ENCODE results near the gene BEST2. TPM values are rescaled to one million over a fixed set of nuclear protein-coding genes. Genes with fewer than 3 reads are reported as not detected.

Gene BEST2
- total RNA-seq, 2 experiments from 2014 or later = not detected

DNA sequence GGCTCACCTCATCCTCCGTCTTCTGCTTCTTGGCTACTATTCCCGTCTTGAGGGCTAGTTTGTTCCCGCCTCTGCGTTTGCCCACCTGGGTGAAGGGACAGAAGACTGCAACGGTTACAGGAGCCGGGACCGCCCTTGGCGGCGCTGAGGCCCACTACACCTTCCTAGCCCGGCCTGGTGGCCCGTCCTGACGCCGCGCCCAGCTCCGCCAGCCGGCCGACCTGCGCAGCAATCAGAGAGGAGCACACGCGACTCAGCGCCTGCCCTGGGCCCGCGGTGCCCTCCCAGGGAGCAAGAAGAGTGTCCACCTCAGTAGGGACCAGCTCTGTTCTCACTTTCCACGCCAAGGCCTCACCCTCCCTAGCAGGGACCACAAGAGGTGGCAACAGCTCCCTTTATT, 20.3 kb upstream of the BEST2 start:
- Mint-ChIP-seq H3K4me3 (no peak overlapping the region), H3K36me3 (peaks cover 46% of the 10 kb centered on the region), H3K9me3 (no peaks in the 10 kb centered on the region), H3K27me3 (no peaks in the 10 kb centered on the region), H3K27ac (no peak overlapping the region), H3K4me1 (ENCODE audit: low read depth) (peaks cover 35% of the 10 kb centered on the region)
- ChIA-PET POLR2A (interaction anchor here (1.1 kb wide), 1 partner anchor 9 kb away, joined by 6 read pairs; no protein-coding TSS in a partner anchor), CTCF (interaction anchor here (0.7 to 3.1 kb wide), 5 partner anchors 9 to 35 kb away, joined by 3 to 44 read pairs (median 5); partner anchors contain the start of gene TNPO2)
- intact Hi-C loops (cut with micrococcal nuclease) = no loop called here
- DNase-seq = no peak

DNA sequence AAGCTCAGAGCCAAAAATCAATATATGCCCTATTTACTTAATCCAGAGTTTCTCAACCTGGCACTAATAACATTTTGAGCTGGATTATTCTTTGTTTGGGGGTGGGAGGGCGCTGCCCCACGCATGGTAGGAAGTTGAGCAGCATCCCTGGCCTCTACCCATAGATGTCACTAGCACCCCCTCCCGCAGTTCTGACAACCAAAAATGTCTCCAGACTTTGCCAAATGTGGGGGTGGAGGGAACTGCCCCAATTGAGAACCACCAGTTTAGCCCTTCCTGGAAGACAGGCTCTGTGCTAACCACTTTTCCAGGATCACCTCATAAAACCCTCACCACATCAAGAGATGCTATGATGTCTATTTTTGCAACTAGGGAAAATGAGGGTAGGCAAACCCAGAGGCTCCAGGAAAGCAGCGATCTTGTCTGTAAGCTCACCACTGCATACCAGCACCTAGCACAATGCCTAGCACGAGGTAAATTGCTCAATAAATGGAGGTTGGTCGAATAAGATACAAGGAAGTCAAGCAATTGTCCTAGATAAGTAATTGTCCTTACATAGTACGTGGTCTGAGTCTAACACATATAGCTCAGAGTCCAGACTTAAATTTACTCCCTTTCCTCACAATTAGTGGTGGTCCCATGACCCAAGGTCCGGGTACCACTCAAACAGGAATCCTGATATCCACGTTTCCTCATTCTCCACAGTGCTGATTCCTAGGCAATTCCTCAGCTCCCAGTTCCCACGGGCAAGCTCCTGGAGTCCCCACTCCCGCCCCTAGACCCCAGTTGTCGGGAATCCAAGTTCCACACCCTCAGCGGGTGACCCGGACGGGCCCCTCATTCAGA, 18.0 kb upstream of the BEST2 start:
- no peaks in the 10 kb centered on the region for H3K27me3 Mint-ChIP-seq
- peaks cover 44% of the 10 kb centered on the region for H3K4me1 Mint-ChIP-seq (ENCODE audit: low read depth)
- H3K9me3 Mint-ChIP-seq = no peaks in the 10 kb centered on the region
- H3K4me3 Mint-ChIP-seq = peak overlapping the region; percentile 94
- H3K27ac Mint-ChIP-seq = peak overlapping the region; percentile 96
- DNase-seq = peak; percentile 78
- CTCF ChIA-PET = interaction anchor here (0.8 to 8.5 kb wide), 14 partner anchors 12 to 186 kb away, joined by 3 to 116 read pairs (median 6); partner anchors contain the start of genes FBXW9, JUNB, PRDX2 and RNASEH2A
- POLR2A ChIA-PET = interaction anchor here (0.6 to 3.6 kb wide), 10 partner anchors 9 to 1128 kb away, joined by 3 to 73 read pairs (median 4); partner anchors contain the start of genes DHPS, FBXW9, GCDH and JUNB
- intact Hi-C loops (cut with micrococcal nuclease) = loop anchor here (1.0 kb wide), 1 partner anchor 10 kb away; the partner anchor contains the start of gene TNPO2
- peaks cover 36% of the 10 kb centered on the region for H3K36me3 Mint-ChIP-seq

DNA sequence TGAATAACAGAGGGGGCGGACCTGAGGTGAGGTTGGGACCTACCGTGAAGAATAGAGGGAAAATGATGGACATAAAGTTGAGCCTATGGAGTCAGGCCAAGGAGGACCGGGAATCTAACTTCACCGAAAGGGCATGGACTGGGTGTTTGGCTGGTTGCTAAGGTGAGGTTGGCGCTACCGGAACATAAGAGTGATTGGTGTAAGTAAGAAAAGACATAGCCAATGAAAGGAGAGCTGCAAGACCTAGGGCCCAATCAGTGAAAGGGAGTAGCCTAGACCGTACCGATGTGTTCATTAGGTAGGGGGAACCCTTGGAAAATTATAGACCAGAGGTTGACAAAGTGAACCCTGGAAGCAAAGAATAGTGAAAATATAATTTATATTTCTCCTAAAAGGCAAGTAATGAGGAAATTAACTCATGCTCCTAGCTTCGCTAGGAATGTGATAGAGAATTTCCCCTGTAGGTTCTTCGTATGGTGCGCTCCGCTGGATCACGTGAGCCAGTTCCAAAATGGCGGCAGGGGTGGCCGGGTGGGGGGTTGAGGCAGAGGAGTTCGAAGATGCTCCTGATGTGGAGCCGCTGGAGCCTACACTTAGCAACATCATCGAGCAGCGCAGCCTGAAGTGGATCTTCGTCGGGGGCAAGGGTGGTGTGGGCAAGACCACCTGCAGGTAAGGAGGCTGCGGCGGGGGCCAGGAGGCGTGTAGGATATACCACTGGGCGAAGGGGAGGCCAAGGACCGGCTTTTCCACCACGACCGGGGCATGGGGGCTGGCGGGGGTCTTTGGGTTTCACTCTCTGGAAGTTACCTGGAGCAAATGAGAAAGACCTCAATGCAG, 14.4 kb upstream of the BEST2 start, which contains the start of gene GET3:
Gene GET3, plus strand, starts transcription at position 503 of the 840 bp plus-strand sequence. Its CDS starts 9 bp downstream, at position 512.
- Mint-ChIP-seq H3K4me1 (ENCODE audit: low read depth) (peaks cover 33% of the 10 kb centered on the region), H3K4me3 (peak within 1 kb of the TSS; percentile 100), H3K36me3 (peaks cover 28% of the 10 kb centered on the region), H3K9me3 (no peaks in the 10 kb centered on the region), H3K27ac (peak within 1 kb of the TSS; percentile 93), H3K27me3 (no peaks in the 10 kb centered on the region)
- DNase-seq = peak; percentile 88
- POLR2A ChIA-PET = interaction anchor here (0.7 to 2.3 kb wide), 4 partner anchors 14 to 55 kb away, joined by 3 to 16 read pairs (median 4); partner anchors contain the start of genes FBXW9, JUNB and TNPO2
- CTCF ChIA-PET = interaction anchor here (0.6 to 8.5 kb wide), 9 partner anchors 14 to 148 kb away, joined by 3 to 116 read pairs (median 3); partner anchors contain the start of genes PRDX2, THSD8 and TNPO2
- intact Hi-C loops (cut with micrococcal nuclease) = loop anchor here (1.0 to 5.0 kb wide), 3 partner anchors 15 to 200 kb away; partner anchors contain the start of genes CALR and JUNB

DNA sequence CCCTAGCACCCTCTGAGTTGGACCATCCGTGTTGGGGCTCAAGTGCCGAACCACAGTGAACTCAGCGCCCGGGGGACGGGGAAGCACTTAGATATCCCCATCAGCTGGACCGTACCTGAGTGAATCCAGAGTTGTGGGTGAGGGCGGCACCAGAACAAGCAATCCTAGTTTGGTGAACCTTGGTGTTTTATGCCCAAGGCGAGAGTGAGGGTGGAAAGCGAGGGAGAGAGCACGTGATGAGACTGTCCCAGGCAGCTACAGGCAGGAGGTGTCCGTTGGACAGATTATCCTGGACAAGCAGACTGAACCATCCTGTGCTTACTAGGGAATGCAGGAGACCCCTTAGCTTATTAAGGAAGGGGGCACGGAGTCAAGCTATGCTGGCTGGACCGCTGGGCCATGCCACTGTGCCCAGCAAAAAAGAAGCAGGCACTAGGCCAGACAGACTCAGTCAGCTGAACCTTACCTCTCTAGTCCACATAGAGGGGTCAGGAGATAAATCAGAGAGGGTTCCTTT, 13.7 kb upstream of the BEST2 start:
- DNase-seq = no peak
- CTCF ChIA-PET = interaction anchor here (1.0 to 8.5 kb wide), 7 partner anchors 14 to 59 kb away, joined by 3 to 116 read pairs (median 4); partner anchors contain the start of gene TNPO2
- no peaks in the 10 kb centered on the region for H3K27me3 Mint-ChIP-seq

DNA sequence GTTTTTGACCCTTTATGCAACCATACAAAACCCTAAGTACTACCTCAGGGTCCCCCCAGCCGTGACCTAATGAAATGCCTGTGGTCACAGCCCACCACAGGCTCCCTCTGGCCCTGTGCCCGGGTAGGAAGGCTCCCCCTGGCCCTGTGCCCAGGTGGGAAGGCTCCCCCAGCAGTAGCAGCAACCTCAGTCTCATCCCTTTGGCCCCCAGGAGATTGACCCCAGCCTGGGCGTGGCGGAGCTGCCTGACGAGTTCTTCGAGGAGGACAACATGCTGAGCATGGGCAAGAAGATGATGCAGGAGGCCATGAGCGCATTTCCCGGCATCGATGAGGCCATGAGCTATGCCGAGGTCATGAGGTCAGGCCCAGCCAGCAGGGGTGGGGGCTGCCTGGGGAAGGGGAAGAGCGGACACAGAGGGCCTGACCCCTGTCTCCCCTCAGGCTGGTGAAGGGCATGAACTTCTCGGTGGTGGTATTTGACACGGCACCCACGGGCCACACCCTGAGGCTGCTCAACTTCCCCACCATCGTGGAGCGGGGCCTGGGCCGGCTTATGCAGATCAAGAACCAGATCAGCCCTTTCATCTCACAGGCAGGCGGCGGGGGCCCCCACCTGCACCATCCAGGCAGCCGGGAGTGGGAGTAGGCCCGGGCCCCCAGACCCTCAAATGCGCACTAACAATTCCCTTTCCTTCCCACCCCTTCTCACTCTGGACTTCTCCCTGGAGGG, 6.3 kb upstream of the BEST2 start:
- Mint-ChIP-seq H3K27me3 (no peaks in the 10 kb centered on the region), H3K4me1 (ENCODE audit: low read depth) (peaks cover 4% of the 10 kb centered on the region), H3K36me3 (peaks cover 36% of the 10 kb centered on the region), H3K4me3 (no peak overlapping the region), H3K9me3 (peaks cover 7% of the 10 kb centered on the region), H3K27ac (no peak overlapping the region)
- intact Hi-C loops (cut with micrococcal nuclease) = no loop called here
- CTCF ChIA-PET = interaction anchor here (0.6 to 5.8 kb wide), 3 partner anchors 11 to 19 kb away, joined by 3 to 40 read pairs (median 4); no protein-coding TSS in a partner anchor
- DNase-seq = no peak
- POLR2A ChIA-PET = no interaction called here

More for the DNA sequence above, 13.7 kb upstream of the BEST2 start:
- Mint-ChIP-seq H3K36me3 (peaks cover 29% of the 10 kb centered on the region), H3K9me3 (no peaks in the 10 kb centered on the region), H3K27ac (no peak overlapping the region), H3K4me1 (ENCODE audit: low read depth) (peaks cover 28% of the 10 kb centered on the region), H3K4me3 (peak overlapping the region; percentile 100)
- POLR2A ChIA-PET = interaction anchor here (0.8 to 2.3 kb wide), 3 partner anchors 14 to 41 kb away, joined by 3 to 16 read pairs (median 4); partner anchors contain the start of genes FBXW9 and TNPO2
- intact Hi-C loops (cut with micrococcal nuclease) = loop anchor here (1.0 to 5.0 kb wide), 3 partner anchors 16 to 199 kb away; partner anchors contain the start of genes CALR and JUNB

DNA sequence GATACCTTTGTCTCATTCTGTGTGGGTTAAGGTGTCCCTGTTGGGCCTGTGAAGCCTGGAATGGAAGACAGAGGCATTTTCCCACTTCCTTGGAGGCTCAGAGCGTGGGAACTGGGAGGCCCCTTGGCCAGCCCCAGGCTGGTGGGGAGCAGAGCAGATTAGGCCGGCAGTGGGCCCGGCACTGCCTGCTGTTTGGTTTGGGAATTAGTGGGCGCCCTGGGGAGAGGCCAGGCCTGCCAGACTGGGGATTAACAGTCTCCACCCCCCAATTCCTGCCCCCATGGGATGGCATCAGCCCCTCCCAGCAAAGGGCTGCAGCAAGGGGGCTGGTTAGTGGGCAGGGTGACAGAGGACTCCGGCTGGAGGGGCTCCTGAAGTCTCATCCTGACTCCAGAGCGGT, 3.1 kb upstream of the BEST2 start:
- ChIA-PET POLR2A (interaction anchor here (0.5 kb wide), 1 partner anchor 131 kb away, joined by 5 read pairs; no protein-coding TSS in a partner anchor), CTCF (interaction anchor here (1.1 to 5.8 kb wide), 2 partner anchors 8 to 18 kb away, joined by 4 to 40 read pairs; no protein-coding TSS in a partner anchor)
- Mint-ChIP-seq H3K4me3 (no peak overlapping the region), H3K27ac (no peak overlapping the region), H3K36me3 (peaks cover 25% of the 10 kb centered on the region), H3K4me1 (ENCODE audit: low read depth) (peaks cover 4% of the 10 kb centered on the region), H3K9me3 (peaks cover 7% of the 10 kb centered on the region), H3K27me3 (peaks cover 7% of the 10 kb centered on the region)
- DNase-seq = no peak
- intact Hi-C loops (cut with micrococcal nuclease) = no loop called here

DNA sequence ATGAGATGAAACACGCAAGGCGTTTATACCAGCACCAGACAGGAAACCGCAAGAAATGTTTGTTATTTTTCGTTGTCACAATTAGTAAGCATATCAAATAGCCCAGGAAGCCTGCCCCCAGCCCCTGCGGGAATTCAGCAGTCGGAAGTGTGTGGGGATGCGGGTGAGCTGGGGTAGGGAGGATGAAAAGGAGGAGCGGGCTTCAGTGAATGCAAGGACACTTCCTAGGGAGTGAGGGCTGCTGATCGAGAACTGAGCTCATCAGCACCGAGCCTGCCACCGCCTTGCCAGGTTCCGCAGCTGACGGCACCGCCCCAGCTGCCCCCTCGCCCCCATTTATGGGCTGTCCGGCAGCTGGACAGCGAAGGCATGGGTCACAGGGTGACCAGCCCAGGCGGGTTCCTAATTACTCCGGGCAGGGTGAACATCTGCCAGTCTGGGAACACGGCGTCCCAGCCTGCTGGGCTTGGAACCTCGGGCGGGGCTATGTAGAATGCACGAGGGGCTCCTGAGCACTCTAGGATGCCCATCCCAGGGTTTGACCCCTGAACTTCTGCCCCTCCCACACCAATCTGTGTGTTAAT, 1.6 kb upstream of the BEST2 start:
- no peak for DNase-seq
- peaks cover 4% of the 10 kb centered on the region for H3K4me1 Mint-ChIP-seq (ENCODE audit: low read depth)
- ChIA-PET CTCF (interaction anchor here (0.9 to 1.7 kb wide), 3 partner anchors 10 to 77 kb away, joined by 3 to 9 read pairs (median 3); no protein-coding TSS in a partner anchor), POLR2A (no interaction called here)
- no peak overlapping the region for H3K27ac Mint-ChIP-seq
- intact Hi-C loops (cut with micrococcal nuclease) = no loop called here
- H3K36me3 Mint-ChIP-seq = peaks cover 23% of the 10 kb centered on the region
- peaks cover 7% of the 10 kb centered on the region for H3K9me3 Mint-ChIP-seq
- H3K27me3 Mint-ChIP-seq = peaks cover 7% of the 10 kb centered on the region
- no peak overlapping the region for H3K4me3 Mint-ChIP-seq

DNA sequence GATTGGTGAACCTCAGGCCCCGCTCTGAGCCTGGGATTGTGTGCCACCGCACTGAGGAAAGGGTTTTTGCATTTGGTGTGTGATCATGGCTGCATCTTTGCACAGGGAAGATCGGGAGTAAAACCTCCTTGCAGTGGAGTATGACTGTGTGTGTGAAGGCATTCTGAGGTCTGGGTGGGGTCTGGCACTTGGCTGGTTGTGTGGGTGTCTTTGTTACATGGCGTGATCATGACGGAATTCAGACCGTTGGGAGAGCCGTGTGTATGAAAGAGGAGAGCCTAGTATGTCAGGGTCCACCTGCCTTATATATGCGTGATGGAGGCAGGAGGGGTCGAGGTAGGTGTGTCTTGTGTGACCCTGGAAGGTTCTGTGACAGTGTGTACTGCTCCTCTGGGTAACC, 740 bp upstream of the BEST2 start:
- ChIA-PET CTCF (interaction anchor here (1.2 to 1.7 kb wide), 2 partner anchors 10 to 15 kb away, joined by 3 to 9 read pairs; no protein-coding TSS in a partner anchor), POLR2A (no interaction called here)
- Mint-ChIP-seq H3K27me3 (peaks cover 7% of the 10 kb centered on the region), H3K4me1 (ENCODE audit: low read depth) (peaks cover 4% of the 10 kb centered on the region), H3K4me3 (no peak overlapping the region), H3K9me3 (peaks cover 7% of the 10 kb centered on the region), H3K27ac (no peak overlapping the region), H3K36me3 (peaks cover 21% of the 10 kb centered on the region)
- intact Hi-C loops (cut with micrococcal nuclease) = no loop called here
- no peak for DNase-seq

DNA sequence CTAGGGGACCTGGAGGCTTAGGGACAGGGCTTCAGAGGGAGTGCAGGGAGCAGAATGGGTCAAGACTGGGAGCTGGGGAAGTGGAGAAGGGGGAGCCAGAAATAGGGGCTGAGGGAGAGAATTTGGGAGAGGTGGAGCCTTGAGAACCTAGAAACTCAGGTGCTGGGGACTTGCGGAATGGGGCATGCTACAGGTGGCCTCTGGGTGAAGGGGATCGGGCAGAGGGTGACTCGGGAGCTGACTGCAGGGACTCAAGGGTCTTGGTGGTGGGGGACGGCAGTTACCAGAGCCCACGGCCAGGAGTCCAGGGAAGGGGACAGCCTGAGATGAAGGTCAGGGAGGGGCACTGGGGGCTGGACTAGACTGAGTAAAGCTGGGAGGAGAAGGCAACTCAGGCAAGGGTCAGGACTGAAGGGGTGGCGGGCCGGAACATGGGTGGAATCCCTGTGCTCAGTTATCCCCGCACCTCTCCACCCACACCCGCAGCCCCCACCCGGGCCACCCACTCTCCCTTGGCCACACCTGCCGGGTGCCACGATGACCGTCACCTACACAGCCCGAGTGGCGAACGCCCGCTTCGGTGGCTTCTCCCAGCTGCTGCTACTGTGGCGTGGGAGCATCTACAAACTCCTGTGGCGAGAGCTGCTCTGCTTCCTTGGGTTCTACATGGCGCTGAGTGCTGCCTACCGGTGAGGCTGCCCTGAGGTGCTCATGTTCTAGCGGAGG, 628 bp downstream of the BEST2 start:
- Mint-ChIP-seq H3K27me3 (peaks cover 12% of the 10 kb centered on the region), H3K9me3 (peaks cover 7% of the 10 kb centered on the region), H3K27ac (no peak overlapping the region), H3K36me3 (peaks cover 12% of the 10 kb centered on the region), H3K4me3 (no peak overlapping the region), H3K4me1 (ENCODE audit: low read depth) (peaks cover 4% of the 10 kb centered on the region)
- ChIA-PET POLR2A (no interaction called here), CTCF (interaction anchor here (1.4 to 1.7 kb wide), 3 partner anchors 8 to 96 kb away, joined by 6 to 7 read pairs (median 6); no protein-coding TSS in a partner anchor)
- intact Hi-C loops (cut with micrococcal nuclease) = no loop called here
- no peak for DNase-seq
